NB4 (cell line): Measurements from ENCODE around the gene NMB.
"Not testable (repeated sequence)": the region's sequence is repeated elsewhere in the genome, so short reads cannot be mapped to it uniquely, and the experiment has no call there.

Source experiments
- DNase-seq: peaks from one replicate; pipeline ENCODE4 v3.0.0; 2010; ENCODE audit warnings: low read depth
- H3K4me3 ChIP-seq: one replicate; pipeline ENCODE4 v1.5.1; 2011; ENCODE audit warnings: mild to moderate bottlenecking, low read depth, low read length, moderate library complexity
- MAX ChIP-seq: IDR thresholded peaks from 2 replicates; pipeline ENCODE4 v1.6.1; 2011; ENCODE audit warnings: low read depth, low read length
- MYC ChIP-seq: IDR thresholded peaks from 2 replicates; pipeline ENCODE4 v1.6.1; 2011; ENCODE audit warnings: low read depth, low read length
- POLR2A ChIP-seq: IDR thresholded peaks from 2 replicates; pipeline ENCODE4 v1.6.1; 2011; ENCODE audit warnings: mild to moderate bottlenecking; ENCODE audit not compliant: insufficient read length; ENCODE audit errors: extremely low read depth
- TF ChIP-seq, protein P1 (sequence below): IDR thresholded peaks from one replicate; pipeline ENCODE4 v1.5.1; 2012; ENCODE audit warnings: low read depth, low read length

The NMB gene

GRCh38 chr15:84645997-84646396 lies 12.0 kb downstream of the NMB start:
- TF ChIP-seq MYC (no peak), MAX (no peak), POLR2A (no peak)
- TF ChIP-seq, protein P1, sequence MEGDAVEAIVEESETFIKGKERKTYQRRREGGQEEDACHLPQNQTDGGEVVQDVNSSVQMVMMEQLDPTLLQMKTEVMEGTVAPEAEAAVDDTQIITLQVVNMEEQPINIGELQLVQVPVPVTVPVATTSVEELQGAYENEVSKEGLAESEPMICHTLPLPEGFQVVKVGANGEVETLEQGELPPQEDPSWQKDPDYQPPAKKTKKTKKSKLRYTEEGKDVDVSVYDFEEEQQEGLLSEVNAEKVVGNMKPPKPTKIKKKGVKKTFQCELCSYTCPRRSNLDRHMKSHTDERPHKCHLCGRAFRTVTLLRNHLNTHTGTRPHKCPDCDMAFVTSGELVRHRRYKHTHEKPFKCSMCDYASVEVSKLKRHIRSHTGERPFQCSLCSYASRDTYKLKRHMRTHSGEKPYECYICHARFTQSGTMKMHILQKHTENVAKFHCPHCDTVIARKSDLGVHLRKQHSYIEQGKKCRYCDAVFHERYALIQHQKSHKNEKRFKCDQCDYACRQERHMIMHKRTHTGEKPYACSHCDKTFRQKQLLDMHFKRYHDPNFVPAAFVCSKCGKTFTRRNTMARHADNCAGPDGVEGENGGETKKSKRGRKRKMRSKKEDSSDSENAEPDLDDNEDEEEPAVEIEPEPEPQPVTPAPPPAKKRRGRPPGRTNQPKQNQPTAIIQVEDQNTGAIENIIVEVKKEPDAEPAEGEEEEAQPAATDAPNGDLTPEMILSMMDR, result no peak
- DNase-seq, result no peak
- no peak overlapping the region for H3K4me3 ChIP-seq

DNA sequence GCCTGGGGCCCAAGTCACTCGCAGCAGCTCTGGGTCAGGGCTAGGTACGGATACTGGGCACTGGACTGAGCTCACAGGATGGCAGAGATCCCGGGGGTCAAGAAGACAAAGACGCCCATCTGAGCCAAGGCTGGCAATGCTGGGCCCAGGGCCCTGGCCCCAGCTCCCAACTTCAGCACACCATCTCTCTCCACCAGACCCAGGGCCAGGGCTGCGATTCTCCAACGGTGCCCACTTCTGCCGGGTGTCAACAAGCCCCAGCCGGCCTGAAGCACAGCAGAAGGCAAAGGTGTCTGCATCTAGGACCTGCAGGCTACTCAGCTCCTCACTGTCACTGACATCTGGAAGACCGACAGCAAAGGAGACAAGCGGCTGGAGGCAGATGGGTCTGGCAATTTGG lies 12.5 kb downstream of the NMB start:
- H3K4me3 ChIP-seq, result no peak overlapping the region
- TF ChIP-seq POLR2A (no peak), MAX (no peak), MYC (no peak)
- TF ChIP-seq, protein P1, result no peak
- DNase-seq, result no peak

DNA sequence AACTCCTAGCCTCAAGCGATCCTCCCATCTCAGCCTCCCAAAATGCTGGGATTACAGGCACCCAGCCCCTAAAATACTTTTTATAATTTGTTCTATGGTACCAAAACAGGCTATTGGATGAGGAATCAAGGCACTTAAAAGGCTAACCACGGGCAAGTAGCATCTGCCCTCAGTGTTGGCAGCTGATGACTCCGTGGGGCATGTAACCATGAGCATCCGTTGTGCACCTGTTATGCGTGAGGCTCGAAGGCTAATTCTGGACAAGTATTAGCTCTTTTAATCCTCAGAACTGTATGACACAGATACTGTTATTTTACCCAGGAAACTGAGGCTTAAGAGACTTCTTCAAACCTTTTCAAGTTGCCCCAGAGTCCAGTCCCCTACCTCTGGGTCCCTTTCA lies 14.2 kb downstream of the NMB start:
- DNase-seq, result no peak
- no peak overlapping the region for H3K4me3 ChIP-seq
- TF ChIP-seq POLR2A, result no peak
- no peak for TF ChIP-seq MAX
- no peak for TF ChIP-seq MYC
- TF ChIP-seq, protein P1, result no peak

DNA sequence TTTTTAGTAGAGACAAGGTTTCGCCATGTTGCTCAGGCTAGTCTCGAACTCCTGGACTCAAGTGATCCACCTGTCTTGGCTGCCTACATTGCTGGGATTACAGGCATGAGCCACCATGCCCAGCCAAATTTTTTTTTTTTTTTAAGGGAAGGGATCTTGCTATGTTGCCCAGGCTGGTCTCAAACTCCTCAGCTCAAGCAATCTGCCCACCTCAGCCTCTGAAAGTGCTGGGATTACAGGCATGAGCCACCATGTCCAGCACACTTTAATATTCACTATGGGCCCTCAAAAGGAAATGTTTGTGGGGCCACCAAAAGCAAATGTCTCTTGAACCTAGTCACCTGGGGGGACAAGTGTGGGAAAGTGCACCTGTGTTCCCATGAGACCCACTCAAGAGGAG lies 15.4 kb downstream of the NMB start:
- DNase-seq, H3K4me3 ChIP-seq: not testable (repeated sequence)

GRCh38 chr15:84641871-84642270 lies 16.1 kb downstream of the NMB start:
- H3K4me3 ChIP-seq, DNase-seq: not testable (repeated sequence)

GRCh38 chr15:84638103-84638502 lies 19.9 kb downstream of the NMB start:
- TF ChIP-seq POLR2A, result no peak
- TF ChIP-seq, protein P1, result peak; percentile 19
- TF ChIP-seq MYC, result peak; percentile 39; the same call in 1 of the 2 replicates
- peak; percentile 63; the same call in 1 of the 2 replicates for TF ChIP-seq MAX
- DNase-seq, result peak; percentile 46
- no peak overlapping the region for H3K4me3 ChIP-seq

GRCh38 chr15:84634228-84634837 lies 23.7 kb downstream of the NMB start:
- no peak for TF ChIP-seq MYC
- TF ChIP-seq POLR2A, result no peak
- no peak for TF ChIP-seq MAX
- peak overlapping the region; percentile 39 for H3K4me3 ChIP-seq
- DNase-seq, result no peak
